PC-3 (cell line): Measurements from ENCODE around the gene LYPD1. TPM values are rescaled to one million over a fixed set of nuclear protein-coding genes. Genes with fewer than 3 reads are reported as not detected.

ENCODE experiments used
- ATAC-seq: fragments of 200-7000 bp; cut with Tn5 transposase; 2 replicates; pipeline ENCODE4 v1.9.1; 2020; ENCODE audit warnings: mild to moderate bottlenecking, moderate library complexity
- BruUV-seq: library from RNA; stranded (reverse); fragments of 400-500 nt; replicated peaks from 2 replicates; lab custom pipeline; 2021; lab: Mats Ljungman, UMichigan
- CTCF ChIA-PET: fragments of 300-600 bp; sonication (Branson Sonifier 250); formaldehyde crosslinking; loops from one replicate; lab custom pipeline; 2022; ENCODE audit warnings: antibody characterized with exemption; lab: Charles Lee
- POLR2A ChIA-PET: fragments of 300-600 bp; sonication (Branson Sonifier 250); formaldehyde crosslinking; loops from one replicate; lab custom pipeline; 2022; ENCODE audit warnings: antibody characterized with exemption; ENCODE audit not compliant: unreplicated experiment; lab: Charles Lee
- DNase-seq: peaks from one replicate; pipeline ENCODE4 v3.0.0-alpha.2; 2015
- H2AFZ ChIP-seq: fragments of 300-600 bp; sonication (generic); 2 replicates; pipeline ENCODE4 v1.6.0; 2016; ENCODE audit warnings: antibody characterized with exemption, low read length
- H3F3A ChIP-seq: fragments of 300-600 bp; sonication (generic); one replicate; pipeline ENCODE4 v1.6.0; 2017; ENCODE audit warnings: antibody characterized with exemption, low read length, control low read depth, mild to moderate bottlenecking; ENCODE audit not compliant: unreplicated experiment
- H3K27ac ChIP-seq: fragments of 300-600 bp; sonication (generic); 2 replicates; pipeline ENCODE4 v1.5.1; 2016; ENCODE audit warnings: mild to moderate bottlenecking, low read length
- H3K27me3 ChIP-seq: fragments of 300-600 bp; sonication (generic); 2 replicates; pipeline ENCODE4 v1.6.1; 2016; ENCODE audit warnings: low read length, mixed read lengths
- H3K36me3 ChIP-seq: fragments of 300-600 bp; sonication (generic); 2 replicates; pipeline ENCODE4 v1.6.1; 2016; ENCODE audit warnings: low read depth, mixed run types, low read length, mixed read lengths
- H3K4me1 ChIP-seq: fragments of 300-600 bp; sonication (generic); 2 replicates; pipeline ENCODE4 v1.5.1; 2016; ENCODE audit warnings: low read length; ENCODE audit not compliant: insufficient read depth
- H3K4me2 ChIP-seq: fragments of 300-600 bp; sonication (generic); 2 replicates; pipeline ENCODE4 v1.6.0; 2016; ENCODE audit warnings: low read length
- H3K4me3 ChIP-seq: fragments of 300-600 bp; sonication (generic); 2 replicates; pipeline ENCODE4 v1.5.1; 2016; ENCODE audit warnings: mild to moderate bottlenecking, low read length, mixed read lengths
- H3K79me2 ChIP-seq: fragments of 300-600 bp; sonication (generic); 2 replicates; pipeline ENCODE4 v1.6.1; 2017; ENCODE audit warnings: low read length, mixed read lengths
- H3K9ac ChIP-seq: fragments of 300-600 bp; sonication (generic); 2 replicates; pipeline ENCODE4 v1.6.0; 2016; ENCODE audit warnings: mild to moderate bottlenecking, low read length
- H3K9me2 ChIP-seq: fragments of 300-600 bp; sonication (generic); replicated peaks from 2 replicates; pipeline ENCODE4 v1.6.1; 2016; ENCODE audit warnings: mixed run types, low read length, mixed read lengths
- H3K9me3 ChIP-seq: fragments of 300-600 bp; sonication (generic); 2 replicates; pipeline ENCODE4 v1.6.1; 2016; ENCODE audit warnings: low read length, mixed read lengths
- H4K20me1 ChIP-seq: fragments of 300-600 bp; sonication (generic); 2 replicates; pipeline ENCODE4 v1.6.1; 2016; ENCODE audit warnings: low read length, mixed read lengths
- EZH2 ChIP-seq: fragments of 300-600 bp; sonication (generic); IDR thresholded peaks from one replicate; pipeline ENCODE4 v1.6.1; 2017; ENCODE audit warnings: antibody characterized with exemption, mild to moderate bottlenecking, low read length; ENCODE audit not compliant: unreplicated experiment
- EZH2phosphoT487 ChIP-seq: fragments of 300-600 bp; sonication (generic); IDR thresholded peaks from 2 replicates; pipeline ENCODE4 v1.6.1; 2018; ENCODE audit warnings: mild to moderate bottlenecking, antibody characterized with exemption, low read length, borderline replicate concordance
- intact Hi-C: fragments of 100-400 bp; cut with micrococcal nuclease; formaldehyde crosslinking; loops from 2 replicates; pipeline ENCODE4 v1.9.0; 2023
- total RNA-seq: library from RNA; depleted of rRNA; stranded (reverse); fragments of >200 nt; gene quantifications from 2 replicates; pipeline ENCODE4 v1.2.3, GENCODE V29; 2014
- TF ChIP-seq, protein P1 (sequence below): fragments of 300-600 bp; sonication (generic); conservative IDR thresholded peaks from 2 replicates; pipeline ENCODE4 v1.5.1; 2017; ENCODE audit warnings: antibody characterized with exemption, low read depth, mild to moderate bottlenecking, low read length

Gene LYPD1
- total RNA-seq, 1 experiment from 2014 or later, result 18.7 TPM

DNA sequence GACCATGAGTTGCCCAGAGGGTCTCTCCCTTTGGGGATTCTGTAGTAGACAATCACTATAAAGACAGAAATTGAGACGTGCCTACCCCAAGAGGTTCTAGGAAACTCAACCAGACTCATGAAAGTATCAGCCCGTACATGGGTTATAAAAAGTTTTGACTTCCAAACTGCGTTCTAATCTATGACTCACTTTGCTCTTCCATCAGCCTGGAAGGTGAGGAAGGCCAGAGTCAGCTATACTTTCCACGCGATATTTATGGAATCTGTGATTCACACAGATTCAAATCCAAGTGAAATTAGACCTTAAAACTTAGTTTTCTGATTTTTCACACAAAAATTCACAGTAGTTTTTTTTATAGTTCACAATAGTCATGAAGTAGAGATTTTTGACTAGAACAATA lies 7.7 kb upstream of the LYPD1 start:
- no peak overlapping the region for H3K9ac ChIP-seq
- peak; percentile 62 for DNase-seq
- H3K4me1 ChIP-seq, result peaks cover 28% of the 10 kb centered on the region
- ATAC-seq, result peak; percentile 62
- no peaks in the 10 kb centered on the region for H3K79me2 ChIP-seq
- intact Hi-C loops, result loop anchor here (1.0 to 10.0 kb wide), 5 partner anchors 307 to 1167 kb away; partner anchors contain the start of gene NCKAP5
- no peak overlapping the region for H3K4me3 ChIP-seq
- POLR2A ChIA-PET, result interaction anchor here (0.7 kb wide), 1 partner anchor 14 kb away, joined by 4 read pairs; no protein-coding TSS in a partner anchor
- no TSS peak for BruUV-seq
- TF ChIP-seq, protein P1, sequence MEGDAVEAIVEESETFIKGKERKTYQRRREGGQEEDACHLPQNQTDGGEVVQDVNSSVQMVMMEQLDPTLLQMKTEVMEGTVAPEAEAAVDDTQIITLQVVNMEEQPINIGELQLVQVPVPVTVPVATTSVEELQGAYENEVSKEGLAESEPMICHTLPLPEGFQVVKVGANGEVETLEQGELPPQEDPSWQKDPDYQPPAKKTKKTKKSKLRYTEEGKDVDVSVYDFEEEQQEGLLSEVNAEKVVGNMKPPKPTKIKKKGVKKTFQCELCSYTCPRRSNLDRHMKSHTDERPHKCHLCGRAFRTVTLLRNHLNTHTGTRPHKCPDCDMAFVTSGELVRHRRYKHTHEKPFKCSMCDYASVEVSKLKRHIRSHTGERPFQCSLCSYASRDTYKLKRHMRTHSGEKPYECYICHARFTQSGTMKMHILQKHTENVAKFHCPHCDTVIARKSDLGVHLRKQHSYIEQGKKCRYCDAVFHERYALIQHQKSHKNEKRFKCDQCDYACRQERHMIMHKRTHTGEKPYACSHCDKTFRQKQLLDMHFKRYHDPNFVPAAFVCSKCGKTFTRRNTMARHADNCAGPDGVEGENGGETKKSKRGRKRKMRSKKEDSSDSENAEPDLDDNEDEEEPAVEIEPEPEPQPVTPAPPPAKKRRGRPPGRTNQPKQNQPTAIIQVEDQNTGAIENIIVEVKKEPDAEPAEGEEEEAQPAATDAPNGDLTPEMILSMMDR, result no peak
- TF ChIP-seq EZH2phosphoT487, result no peak
- no peak for TF ChIP-seq EZH2
- H3K27ac ChIP-seq, result peak overlapping the region; percentile 35
- CTCF ChIA-PET, result interaction anchor here (0.6 to 1.0 kb wide), 3 partner anchors 126 to 489 kb away, joined by 3 to 5 read pairs (median 3); no protein-coding TSS in a partner anchor
- H2AFZ ChIP-seq, result no peak overlapping the region
- no peaks in the 10 kb centered on the region for H3K27me3 ChIP-seq
- H3K36me3 ChIP-seq, result no peaks in the 10 kb centered on the region
- no peaks in the 10 kb centered on the region for H4K20me1 ChIP-seq
- no peaks in the 10 kb centered on the region for H3F3A ChIP-seq
- no peaks in the 10 kb centered on the region for H3K9me2 ChIP-seq
- no peaks in the 10 kb centered on the region for H3K9me3 ChIP-seq
- H3K4me2 ChIP-seq, result peak overlapping the region; percentile 40

DNA sequence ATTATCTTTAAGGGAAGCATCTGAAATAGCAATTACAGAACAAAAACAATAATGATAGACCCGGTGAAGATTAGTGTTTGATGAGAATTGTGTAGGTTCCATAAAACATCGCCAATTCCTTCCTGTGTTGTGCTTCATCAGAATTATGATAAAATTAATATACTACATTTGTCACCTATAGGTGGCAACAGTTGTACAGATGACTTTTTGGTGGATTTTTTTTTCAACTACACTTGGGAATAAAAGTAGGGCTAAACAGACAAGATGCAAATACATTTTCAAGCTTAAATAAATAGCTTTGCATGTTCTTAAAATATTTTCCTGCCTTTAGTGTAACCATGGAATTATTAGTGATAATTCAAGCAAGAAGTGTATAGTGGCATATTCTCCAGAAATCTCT lies 7.0 kb upstream of the LYPD1 start:
- Histone ChIP-seq H3K4me1 (peaks cover 31% of the 10 kb centered on the region), H3F3A (no peaks in the 10 kb centered on the region), H3K27ac (peak overlapping the region; percentile 30), H3K9me2 (no peaks in the 10 kb centered on the region), H3K9me3 (no peaks in the 10 kb centered on the region), H3K27me3 (no peaks in the 10 kb centered on the region), H3K36me3 (no peaks in the 10 kb centered on the region), H3K79me2 (no peaks in the 10 kb centered on the region), H3K4me3 (no peak overlapping the region), H3K4me2 (peak overlapping the region; percentile 40; the same call in 1 of the 2 replicates), H2AFZ (no peak overlapping the region), H4K20me1 (no peaks in the 10 kb centered on the region), H3K9ac (no peak overlapping the region)
- BruUV-seq, result no TSS peak
- ATAC-seq, result peak; percentile 19; the same call in 1 of the 2 replicates
- CTCF ChIA-PET, result interaction anchor here (0.6 to 1.0 kb wide), 3 partner anchors 127 to 490 kb away, joined by 3 read pairs; no protein-coding TSS in a partner anchor
- intact Hi-C loops, result loop anchor here (1.0 to 10.0 kb wide), 5 partner anchors 308 to 1168 kb away; partner anchors contain the start of gene NCKAP5
- peak; percentile 38 for DNase-seq
- TF ChIP-seq EZH2phosphoT487, result no peak
- TF ChIP-seq, protein P1, result peak; percentile 65
- no peak for TF ChIP-seq EZH2
- POLR2A ChIA-PET, result no interaction called here
